HL-60 (cell line): ENCODE data around the gene RNF121.

ENCODE experiments used
- GABPA ChIP-seq: IDR thresholded peaks from 2 replicates; pipeline ENCODE4 v1.6.1; 2012; ENCODE audit warnings: low read depth
- POLR2AphosphoS5 ChIP-seq: IDR thresholded peaks from 2 replicates; pipeline ENCODE4 v1.6.1; 2012; ENCODE audit warnings: low read depth
- SPI1 ChIP-seq: IDR thresholded peaks from 2 replicates; pipeline ENCODE4 v1.6.1; 2012; ENCODE audit warnings: low read depth, mild to moderate bottlenecking, borderline replicate concordance
- TF ChIP-seq, protein P1 (sequence below): IDR thresholded peaks from one replicate; pipeline ENCODE4 v1.5.1; 2011; ENCODE audit warnings: low read length, control low read depth, inconsistent platforms; ENCODE audit not compliant: insufficient read depth
- TF ChIP-seq, protein P2 (sequence below): IDR thresholded peaks from 2 replicates; pipeline ENCODE4 v1.6.1; 2012; ENCODE audit warnings: low read depth; ENCODE audit not compliant: insufficient replicate concordance

DNA sequence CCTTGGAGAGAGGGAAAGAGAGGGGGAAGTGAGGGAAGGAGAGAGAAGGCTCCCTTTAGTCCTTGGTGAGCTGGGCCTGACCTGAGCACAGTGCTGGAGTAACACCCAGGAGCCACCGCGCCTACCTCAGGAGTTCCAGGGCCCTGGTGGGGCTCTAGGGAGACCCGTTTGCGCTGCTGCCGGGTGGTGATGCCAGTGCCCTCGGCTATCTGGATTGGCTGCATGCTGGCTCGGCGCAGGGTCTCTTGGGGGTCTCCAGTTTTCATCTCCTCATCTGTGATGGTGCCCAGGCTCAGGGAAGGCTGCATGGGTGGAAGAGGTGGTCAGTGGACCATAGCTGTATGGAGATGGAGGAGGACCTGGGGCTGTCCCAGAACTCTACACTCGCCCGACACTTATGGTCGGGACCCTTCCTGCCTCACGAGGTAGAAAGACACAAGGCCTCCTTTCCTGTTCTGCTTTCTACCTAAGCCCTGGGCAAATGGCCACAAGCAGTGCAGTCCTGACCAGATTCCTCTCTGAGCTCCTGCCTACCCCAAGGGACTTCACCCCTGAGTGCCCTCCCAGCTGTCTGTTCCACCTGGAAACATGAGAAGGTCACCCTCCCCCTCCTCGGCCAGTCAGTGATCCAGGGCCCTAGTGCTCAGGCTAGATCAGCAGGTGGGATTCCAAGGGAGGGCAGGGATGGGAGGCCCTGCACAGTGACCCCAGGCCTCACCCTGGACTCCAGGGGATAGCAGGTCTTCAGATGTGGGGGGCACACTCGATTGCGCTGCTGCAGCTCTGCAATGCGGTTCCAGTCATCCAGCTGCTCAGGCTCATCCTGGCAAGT, 75.9 kb downstream of the RNF121 start:
- TF ChIP-seq, protein P1, sequence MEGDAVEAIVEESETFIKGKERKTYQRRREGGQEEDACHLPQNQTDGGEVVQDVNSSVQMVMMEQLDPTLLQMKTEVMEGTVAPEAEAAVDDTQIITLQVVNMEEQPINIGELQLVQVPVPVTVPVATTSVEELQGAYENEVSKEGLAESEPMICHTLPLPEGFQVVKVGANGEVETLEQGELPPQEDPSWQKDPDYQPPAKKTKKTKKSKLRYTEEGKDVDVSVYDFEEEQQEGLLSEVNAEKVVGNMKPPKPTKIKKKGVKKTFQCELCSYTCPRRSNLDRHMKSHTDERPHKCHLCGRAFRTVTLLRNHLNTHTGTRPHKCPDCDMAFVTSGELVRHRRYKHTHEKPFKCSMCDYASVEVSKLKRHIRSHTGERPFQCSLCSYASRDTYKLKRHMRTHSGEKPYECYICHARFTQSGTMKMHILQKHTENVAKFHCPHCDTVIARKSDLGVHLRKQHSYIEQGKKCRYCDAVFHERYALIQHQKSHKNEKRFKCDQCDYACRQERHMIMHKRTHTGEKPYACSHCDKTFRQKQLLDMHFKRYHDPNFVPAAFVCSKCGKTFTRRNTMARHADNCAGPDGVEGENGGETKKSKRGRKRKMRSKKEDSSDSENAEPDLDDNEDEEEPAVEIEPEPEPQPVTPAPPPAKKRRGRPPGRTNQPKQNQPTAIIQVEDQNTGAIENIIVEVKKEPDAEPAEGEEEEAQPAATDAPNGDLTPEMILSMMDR: no peak
- TF ChIP-seq POLR2AphosphoS5 (no peak), GABPA (no peak), SPI1 (no peak)
- TF ChIP-seq, protein P2, sequence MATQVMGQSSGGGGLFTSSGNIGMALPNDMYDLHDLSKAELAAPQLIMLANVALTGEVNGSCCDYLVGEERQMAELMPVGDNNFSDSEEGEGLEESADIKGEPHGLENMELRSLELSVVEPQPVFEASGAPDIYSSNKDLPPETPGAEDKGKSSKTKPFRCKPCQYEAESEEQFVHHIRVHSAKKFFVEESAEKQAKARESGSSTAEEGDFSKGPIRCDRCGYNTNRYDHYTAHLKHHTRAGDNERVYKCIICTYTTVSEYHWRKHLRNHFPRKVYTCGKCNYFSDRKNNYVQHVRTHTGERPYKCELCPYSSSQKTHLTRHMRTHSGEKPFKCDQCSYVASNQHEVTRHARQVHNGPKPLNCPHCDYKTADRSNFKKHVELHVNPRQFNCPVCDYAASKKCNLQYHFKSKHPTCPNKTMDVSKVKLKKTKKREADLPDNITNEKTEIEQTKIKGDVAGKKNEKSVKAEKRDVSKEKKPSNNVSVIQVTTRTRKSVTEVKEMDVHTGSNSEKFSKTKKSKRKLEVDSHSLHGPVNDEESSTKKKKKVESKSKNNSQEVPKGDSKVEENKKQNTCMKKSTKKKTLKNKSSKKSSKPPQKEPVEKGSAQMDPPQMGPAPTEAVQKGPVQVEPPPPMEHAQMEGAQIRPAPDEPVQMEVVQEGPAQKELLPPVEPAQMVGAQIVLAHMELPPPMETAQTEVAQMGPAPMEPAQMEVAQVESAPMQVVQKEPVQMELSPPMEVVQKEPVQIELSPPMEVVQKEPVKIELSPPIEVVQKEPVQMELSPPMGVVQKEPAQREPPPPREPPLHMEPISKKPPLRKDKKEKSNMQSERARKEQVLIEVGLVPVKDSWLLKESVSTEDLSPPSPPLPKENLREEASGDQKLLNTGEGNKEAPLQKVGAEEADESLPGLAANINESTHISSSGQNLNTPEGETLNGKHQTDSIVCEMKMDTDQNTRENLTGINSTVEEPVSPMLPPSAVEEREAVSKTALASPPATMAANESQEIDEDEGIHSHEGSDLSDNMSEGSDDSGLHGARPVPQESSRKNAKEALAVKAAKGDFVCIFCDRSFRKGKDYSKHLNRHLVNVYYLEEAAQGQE: no peak
